ENCODE measurements around the gene SCN8A. TPM values are rescaled to one million over a fixed set of nuclear protein-coding genes. Genes with fewer than 3 reads are reported as not detected.

The SCN8A gene
- total RNA-seq, 1 donor from 2014 or later = 2.7 TPM

- TF ChIP-seq CTCF (IDR thresholded peaks at IDR 0.05; ENCODE audit: unreplicated experiment) = no peak
- peaks cover 43% of the 10 kb centered on the region for H3K4me1 Mint-ChIP-seq
- no peak for DNase-seq (ENCODE audit: low spot score in 2 of 2, unreplicated experiment in 2 of 2)
- no peak overlapping the region for H3K4me3 Mint-ChIP-seq
- H3K27ac Mint-ChIP-seq = no peak overlapping the region
- no peaks in the 10 kb centered on the region for H3K36me3 Mint-ChIP-seq
- H3K9me3 Mint-ChIP-seq = no peaks in the 10 kb centered on the region
- peaks cover under 1% of the 10 kb centered on the region for H3K27me3 Mint-ChIP-seq (ENCODE audit: low read depth)
Measured at GRCh38 chr12:51837286-51837685, 246.3 kb downstream of the SCN8A start.

- no peak overlapping the region for H3K4me3 Mint-ChIP-seq
- H3K36me3 Mint-ChIP-seq = no peaks in the 10 kb centered on the region
- H3K9me3 Mint-ChIP-seq = no peaks in the 10 kb centered on the region
- no peak overlapping the region for H3K27ac Mint-ChIP-seq
- no peaks in the 10 kb centered on the region for H3K27me3 Mint-ChIP-seq (ENCODE audit: low read depth)
- no peak for TF ChIP-seq CTCF (IDR thresholded peaks at IDR 0.05; ENCODE audit: unreplicated experiment)
- H3K4me1 Mint-ChIP-seq = peaks cover 46% of the 10 kb centered on the region
- no peak for DNase-seq (ENCODE audit: low spot score in 2 of 2, unreplicated experiment in 2 of 2)
Measured at GRCh38 chr12:51838036-51838435, 247.0 kb downstream of the SCN8A start.

- no peaks in the 10 kb centered on the region for H3K36me3 Mint-ChIP-seq
- H3K4me3 Mint-ChIP-seq = no peak overlapping the region
- no peak for DNase-seq (ENCODE audit: low spot score in 2 of 2, unreplicated experiment in 2 of 2)
- H3K27ac Mint-ChIP-seq = no peak overlapping the region
- H3K9me3 Mint-ChIP-seq = no peaks in the 10 kb centered on the region
- no peaks in the 10 kb centered on the region for H3K27me3 Mint-ChIP-seq (ENCODE audit: low read depth)
- H3K4me1 Mint-ChIP-seq = peaks cover 46% of the 10 kb centered on the region
- TF ChIP-seq CTCF (IDR thresholded peaks at IDR 0.05; ENCODE audit: unreplicated experiment) = no peak
Measured at GRCh38 chr12:51838762-51839161, 247.7 kb downstream of the SCN8A start.

- no peak for TF ChIP-seq CTCF (IDR thresholded peaks at IDR 0.05; ENCODE audit: unreplicated experiment)
- Mint-ChIP-seq H3K4me3 (no peak overlapping the region), H3K36me3 (no peaks in the 10 kb centered on the region), H3K27me3 (ENCODE audit: low read depth) (no peaks in the 10 kb centered on the region), H3K27ac (no peak overlapping the region), H3K9me3 (no peaks in the 10 kb centered on the region), H3K4me1 (peaks cover 46% of the 10 kb centered on the region)
- no peak for DNase-seq (ENCODE audit: low spot score in 2 of 2, unreplicated experiment in 2 of 2)
Measured at GRCh38 chr12:51839310-51839947, 248.4 kb downstream of the SCN8A start.

GRCh38 chr12:51840966-51841365, 249.9 kb downstream of the SCN8A start:
- DNase-seq (ENCODE audit: low spot score in 2 of 2, unreplicated experiment in 2 of 2) = no peak
- Mint-ChIP-seq H3K36me3 (no peaks in the 10 kb centered on the region), H3K27me3 (ENCODE audit: low read depth) (no peaks in the 10 kb centered on the region), H3K4me3 (no peak overlapping the region), H3K27ac (no peak overlapping the region), H3K4me1 (peaks cover 56% of the 10 kb centered on the region), H3K9me3 (no peaks in the 10 kb centered on the region)
- no peak for TF ChIP-seq CTCF (IDR thresholded peaks at IDR 0.05; ENCODE audit: unreplicated experiment)

- no peak for TF ChIP-seq CTCF (IDR thresholded peaks at IDR 0.05; ENCODE audit: unreplicated experiment)
- no peak for DNase-seq (ENCODE audit: low spot score in 2 of 2, unreplicated experiment in 2 of 2)
Measured at GRCh38 chr12:51841727-51842126, 250.7 kb downstream of the SCN8A start.

More at GRCh38 chr12:51841727-51842126, 250.7 kb downstream of the SCN8A start:
- H3K9me3 Mint-ChIP-seq = no peaks in the 10 kb centered on the region
- H3K4me3 Mint-ChIP-seq = no peak overlapping the region
- H3K27me3 Mint-ChIP-seq (ENCODE audit: low read depth) = no peaks in the 10 kb centered on the region
- peaks cover 56% of the 10 kb centered on the region for H3K4me1 Mint-ChIP-seq
- H3K36me3 Mint-ChIP-seq = no peaks in the 10 kb centered on the region
- peak overlapping the region; percentile 21 for H3K27ac Mint-ChIP-seq
